Measurements from ENCODE around the gene SALL4.
"Not testable (repeated sequence)": the region's sequence is repeated elsewhere in the genome, so short reads cannot be mapped to it uniquely, and the experiment has no call there.

The SALL4 gene

GRCh38 chr20:51740838-51741237, 61.5 kb downstream of the SALL4 start:
- Histone ChIP-seq H3K36me3 (ENCODE audit: low read length) (no peaks in the 10 kb centered on the region), H3K4me3 (ENCODE audit: insufficient read depth, low read length, poor library complexity, severe bottlenecking) (no peak overlapping the region), H3K9me2 (replicated peaks; ENCODE audit: insufficient read depth, low read length) (no peaks in the 10 kb centered on the region), H3K9me3 (ENCODE audit: insufficient read depth, low read length) (no peaks in the 10 kb centered on the region), H3K27me3 (ENCODE audit: low read length) (no peaks in the 10 kb centered on the region), H3F3A (ENCODE audit: insufficient read depth) (no peaks in the 10 kb centered on the region), H2AFZ (ENCODE audit: low read depth, low read length, severe bottlenecking) (no peak overlapping the region), H3K4me2 (ENCODE audit: low read depth, low read length, poor library complexity, severe bottlenecking) (no peak overlapping the region), H3K9ac (ENCODE audit: low read length) (no peak overlapping the region), H4K20me1 (ENCODE audit: low read depth, low read length) (no peaks in the 10 kb centered on the region), H3K27ac (ENCODE audit: low read depth, low read length) (no peak overlapping the region), H3K79me2 (ENCODE audit: insufficient read depth, low read length) (no peaks in the 10 kb centered on the region)
- TF ChIP-seq, protein P1, sequence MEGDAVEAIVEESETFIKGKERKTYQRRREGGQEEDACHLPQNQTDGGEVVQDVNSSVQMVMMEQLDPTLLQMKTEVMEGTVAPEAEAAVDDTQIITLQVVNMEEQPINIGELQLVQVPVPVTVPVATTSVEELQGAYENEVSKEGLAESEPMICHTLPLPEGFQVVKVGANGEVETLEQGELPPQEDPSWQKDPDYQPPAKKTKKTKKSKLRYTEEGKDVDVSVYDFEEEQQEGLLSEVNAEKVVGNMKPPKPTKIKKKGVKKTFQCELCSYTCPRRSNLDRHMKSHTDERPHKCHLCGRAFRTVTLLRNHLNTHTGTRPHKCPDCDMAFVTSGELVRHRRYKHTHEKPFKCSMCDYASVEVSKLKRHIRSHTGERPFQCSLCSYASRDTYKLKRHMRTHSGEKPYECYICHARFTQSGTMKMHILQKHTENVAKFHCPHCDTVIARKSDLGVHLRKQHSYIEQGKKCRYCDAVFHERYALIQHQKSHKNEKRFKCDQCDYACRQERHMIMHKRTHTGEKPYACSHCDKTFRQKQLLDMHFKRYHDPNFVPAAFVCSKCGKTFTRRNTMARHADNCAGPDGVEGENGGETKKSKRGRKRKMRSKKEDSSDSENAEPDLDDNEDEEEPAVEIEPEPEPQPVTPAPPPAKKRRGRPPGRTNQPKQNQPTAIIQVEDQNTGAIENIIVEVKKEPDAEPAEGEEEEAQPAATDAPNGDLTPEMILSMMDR (IDR thresholded peaks at IDR 0.05; ENCODE audit: insufficient read depth, low read length, poor library complexity, severe bottlenecking), result no peak
- TF ChIP-seq EZH2phosphoT487 (conservative IDR thresholded peaks at IDR 0.05; ENCODE audit: low read length), result no peak

DNA sequence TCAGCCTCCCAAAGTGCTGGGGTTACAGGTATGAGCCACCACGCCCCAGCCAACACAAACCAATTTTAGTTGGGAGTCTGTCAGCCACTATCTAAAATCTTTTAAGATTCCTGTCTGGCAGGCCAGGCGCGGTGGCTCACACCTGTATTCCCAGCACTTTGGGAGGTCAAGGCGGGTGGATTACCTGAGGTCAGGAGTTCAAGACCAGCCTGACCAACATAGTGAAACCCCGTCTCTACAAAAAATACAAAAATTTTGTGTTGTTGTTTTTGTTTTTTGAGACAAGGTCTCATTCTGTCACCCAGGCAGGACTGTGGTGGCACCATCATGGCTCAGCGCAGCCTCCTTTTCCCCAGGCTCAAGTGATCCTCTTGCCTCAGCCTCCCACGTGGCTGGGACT, 62.0 kb downstream of the SALL4 start:
- H3K9me2 ChIP-seq (replicated peaks; ENCODE audit: insufficient read depth, low read length); H2AFZ ChIP-seq (ENCODE audit: low read depth, low read length, severe bottlenecking); H3K27me3 ChIP-seq (ENCODE audit: low read length); H4K20me1 ChIP-seq (ENCODE audit: low read depth, low read length); H3K79me2 ChIP-seq (ENCODE audit: insufficient read depth, low read length); H3K36me3 ChIP-seq (ENCODE audit: low read length); H3K4me2 ChIP-seq (ENCODE audit: low read depth, low read length, poor library complexity, severe bottlenecking); H3K9me3 ChIP-seq (ENCODE audit: insufficient read depth, low read length); H3K27ac ChIP-seq (ENCODE audit: low read depth, low read length); H3F3A ChIP-seq (ENCODE audit: insufficient read depth); H3K9ac ChIP-seq (ENCODE audit: low read length); H3K4me3 ChIP-seq (ENCODE audit: insufficient read depth, low read length, poor library complexity, severe bottlenecking): not testable (repeated sequence)

DNA sequence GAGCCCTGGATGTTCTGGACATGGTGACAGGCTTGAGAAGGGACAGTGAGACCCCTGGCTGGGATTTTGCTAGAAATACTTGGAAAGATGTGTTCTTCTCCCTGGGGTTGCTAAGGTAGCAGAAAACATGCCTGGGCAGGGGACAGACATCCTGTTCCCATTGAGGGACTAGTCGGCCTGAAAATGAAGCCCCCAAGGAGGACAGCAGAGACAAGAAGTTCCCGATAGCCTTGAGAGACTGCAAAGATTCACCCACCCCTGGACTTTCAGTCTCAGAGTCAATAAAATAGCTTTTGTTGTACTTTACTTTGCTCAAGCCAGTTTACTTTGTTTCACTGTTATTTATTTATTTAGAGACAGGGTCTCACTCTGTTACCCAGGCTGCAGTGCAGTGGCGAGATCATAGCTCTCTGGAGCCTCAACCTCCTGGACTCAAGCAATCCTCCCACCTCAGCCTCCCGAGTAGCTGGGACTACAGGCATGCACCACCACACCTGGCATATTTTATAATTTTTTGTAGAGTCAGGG, 62.5 kb downstream of the SALL4 start:
- Histone ChIP-seq H3K4me3 (ENCODE audit: insufficient read depth, low read length, poor library complexity, severe bottlenecking) (no peak overlapping the region), H3K9me2 (replicated peaks; ENCODE audit: insufficient read depth, low read length) (no peaks in the 10 kb centered on the region), H4K20me1 (ENCODE audit: low read depth, low read length) (no peaks in the 10 kb centered on the region), H3K79me2 (ENCODE audit: insufficient read depth, low read length) (no peaks in the 10 kb centered on the region), H3K36me3 (ENCODE audit: low read length) (no peaks in the 10 kb centered on the region), H3K27me3 (ENCODE audit: low read length) (no peaks in the 10 kb centered on the region), H2AFZ (ENCODE audit: low read depth, low read length, severe bottlenecking) (no peak overlapping the region), H3K27ac (ENCODE audit: low read depth, low read length) (no peak overlapping the region), H3F3A (ENCODE audit: insufficient read depth) (no peaks in the 10 kb centered on the region), H3K9ac (ENCODE audit: low read length) (no peak overlapping the region), H3K9me3 (ENCODE audit: insufficient read depth, low read length) (no peaks in the 10 kb centered on the region), H3K4me2 (ENCODE audit: low read depth, low read length, poor library complexity, severe bottlenecking) (no peak overlapping the region)
- TF ChIP-seq, protein P1 (IDR thresholded peaks at IDR 0.05; ENCODE audit: insufficient read depth, low read length, poor library complexity, severe bottlenecking), result no peak
- TF ChIP-seq EZH2phosphoT487 (conservative IDR thresholded peaks at IDR 0.05; ENCODE audit: low read length), result no peak

GRCh38 chr20:51738877-51739447, 63.4 kb downstream of the SALL4 start:
- Histone ChIP-seq H2AFZ (ENCODE audit: low read depth, low read length, severe bottlenecking) (no peak overlapping the region), H3K79me2 (ENCODE audit: insufficient read depth, low read length) (no peaks in the 10 kb centered on the region), H3F3A (ENCODE audit: insufficient read depth) (no peaks in the 10 kb centered on the region), H3K9me2 (replicated peaks; ENCODE audit: insufficient read depth, low read length) (no peaks in the 10 kb centered on the region), H3K27ac (ENCODE audit: low read depth, low read length) (no peak overlapping the region), H3K4me2 (ENCODE audit: low read depth, low read length, poor library complexity, severe bottlenecking) (no peak overlapping the region), H3K27me3 (ENCODE audit: low read length) (no peaks in the 10 kb centered on the region), H3K4me3 (ENCODE audit: insufficient read depth, low read length, poor library complexity, severe bottlenecking) (no peak overlapping the region), H4K20me1 (ENCODE audit: low read depth, low read length) (no peaks in the 10 kb centered on the region), H3K9ac (ENCODE audit: low read length) (no peak overlapping the region), H3K9me3 (ENCODE audit: insufficient read depth, low read length) (no peaks in the 10 kb centered on the region), H3K36me3 (ENCODE audit: low read length) (no peaks in the 10 kb centered on the region)
- TF ChIP-seq EZH2phosphoT487 (conservative IDR thresholded peaks at IDR 0.05; ENCODE audit: low read length), result no peak
- TF ChIP-seq, protein P1 (IDR thresholded peaks at IDR 0.05; ENCODE audit: insufficient read depth, low read length, poor library complexity, severe bottlenecking), result no peak

DNA sequence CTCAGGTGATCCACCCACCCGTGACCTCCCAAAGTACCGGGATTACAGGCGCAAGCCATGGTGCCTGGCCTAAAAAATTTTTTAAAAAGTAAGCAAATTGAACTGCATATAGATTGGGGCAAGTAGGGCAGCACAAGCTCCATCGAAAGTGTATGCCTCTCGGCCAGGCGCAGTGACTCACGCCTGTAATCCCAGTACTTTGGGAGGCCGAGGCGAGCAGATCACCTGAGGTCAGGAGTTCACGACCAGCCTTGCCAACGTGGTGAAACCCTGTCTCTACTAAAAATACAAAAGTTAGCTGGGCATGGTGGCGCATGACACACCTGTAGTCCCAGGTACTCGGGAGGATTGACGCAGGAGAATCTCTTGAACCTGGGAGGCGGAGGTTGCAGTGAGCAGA, 64.1 kb downstream of the SALL4 start:
- H3K4me3 ChIP-seq (ENCODE audit: insufficient read depth, low read length, poor library complexity, severe bottlenecking); H3K4me2 ChIP-seq (ENCODE audit: low read depth, low read length, poor library complexity, severe bottlenecking); H3K9me2 ChIP-seq (replicated peaks; ENCODE audit: insufficient read depth, low read length); H3F3A ChIP-seq (ENCODE audit: insufficient read depth); H2AFZ ChIP-seq (ENCODE audit: low read depth, low read length, severe bottlenecking); H4K20me1 ChIP-seq (ENCODE audit: low read depth, low read length); H3K36me3 ChIP-seq (ENCODE audit: low read length); H3K9me3 ChIP-seq (ENCODE audit: insufficient read depth, low read length); H3K9ac ChIP-seq (ENCODE audit: low read length); H3K79me2 ChIP-seq (ENCODE audit: insufficient read depth, low read length); H3K27me3 ChIP-seq (ENCODE audit: low read length); H3K27ac ChIP-seq (ENCODE audit: low read depth, low read length): not testable (repeated sequence)
